NCI-H2107 (cell line): ENCODE measurements around the gene GBF1.

Experiments used
- DNase-seq: peaks from one replicate; lab custom pipeline; 2025; lab: John Stamatoyannopoulos, UW

Gene GBF1

DNA sequence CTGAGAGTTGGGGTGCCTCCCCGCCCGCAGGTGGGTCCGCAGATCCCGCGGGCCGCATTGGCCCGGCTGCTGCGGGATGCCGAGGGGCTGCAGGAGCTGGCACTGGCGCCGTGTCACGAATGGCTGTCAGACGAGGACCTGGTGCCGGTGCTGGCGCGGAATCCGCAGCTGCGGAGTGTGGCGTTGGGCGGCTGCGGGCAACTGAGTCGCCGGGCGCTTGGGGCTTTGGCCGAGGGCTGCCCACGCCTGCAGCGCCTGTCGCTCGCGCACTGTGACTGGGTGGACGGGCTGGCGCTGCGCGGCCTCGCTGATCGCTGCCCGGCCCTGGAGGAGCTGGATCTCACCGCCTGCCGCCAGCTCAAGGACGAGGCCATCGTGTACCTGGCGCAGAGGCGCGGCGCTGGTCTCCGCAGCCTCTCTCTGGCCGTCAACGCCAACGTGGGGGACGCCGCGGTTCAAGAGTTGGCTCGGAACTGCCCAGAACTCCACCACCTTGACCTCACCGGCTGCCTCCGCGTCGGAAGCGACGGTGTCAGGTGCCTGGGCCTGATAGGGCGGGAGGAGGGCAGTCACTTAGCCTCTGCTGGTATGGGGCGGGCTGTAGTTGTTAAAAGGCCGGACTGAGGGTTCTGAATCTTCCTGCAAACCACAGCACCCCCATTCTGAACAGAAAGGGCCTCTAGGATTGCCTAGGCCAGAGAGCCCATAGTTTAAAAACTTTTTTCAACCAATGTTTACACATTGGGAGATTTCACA is 176.6 kb downstream of the GBF1 start:
- DNase-seq: no peak

DNA sequence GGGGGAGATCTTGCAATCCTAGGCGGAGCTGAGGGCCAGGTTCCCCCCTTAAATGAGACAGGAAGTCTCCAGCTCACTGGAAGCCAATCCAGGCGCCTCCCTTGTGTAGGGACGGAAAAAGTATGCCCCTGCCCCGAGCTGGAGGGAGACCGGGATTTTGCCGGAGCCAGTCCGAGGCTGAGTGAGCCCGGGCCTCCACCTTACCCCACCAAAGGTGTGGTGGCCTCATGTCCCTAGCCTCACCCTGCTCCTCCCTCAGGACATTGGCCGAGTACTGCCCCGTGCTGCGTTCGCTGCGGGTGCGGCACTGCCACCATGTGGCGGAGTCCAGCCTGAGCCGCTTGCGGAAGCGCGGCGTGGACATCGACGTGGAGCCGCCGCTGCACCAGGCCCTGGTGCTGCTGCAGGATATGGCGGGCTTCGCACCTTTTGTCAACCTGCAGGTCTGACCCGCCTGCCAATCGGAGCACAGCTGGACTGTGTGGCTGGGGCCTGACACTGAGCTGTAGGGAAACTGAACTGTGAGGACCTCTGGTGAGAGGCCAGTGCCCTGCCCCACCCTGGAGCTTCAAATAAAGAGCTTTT is 177.3 kb downstream of the GBF1 start:
- no peak for DNase-seq

DNA sequence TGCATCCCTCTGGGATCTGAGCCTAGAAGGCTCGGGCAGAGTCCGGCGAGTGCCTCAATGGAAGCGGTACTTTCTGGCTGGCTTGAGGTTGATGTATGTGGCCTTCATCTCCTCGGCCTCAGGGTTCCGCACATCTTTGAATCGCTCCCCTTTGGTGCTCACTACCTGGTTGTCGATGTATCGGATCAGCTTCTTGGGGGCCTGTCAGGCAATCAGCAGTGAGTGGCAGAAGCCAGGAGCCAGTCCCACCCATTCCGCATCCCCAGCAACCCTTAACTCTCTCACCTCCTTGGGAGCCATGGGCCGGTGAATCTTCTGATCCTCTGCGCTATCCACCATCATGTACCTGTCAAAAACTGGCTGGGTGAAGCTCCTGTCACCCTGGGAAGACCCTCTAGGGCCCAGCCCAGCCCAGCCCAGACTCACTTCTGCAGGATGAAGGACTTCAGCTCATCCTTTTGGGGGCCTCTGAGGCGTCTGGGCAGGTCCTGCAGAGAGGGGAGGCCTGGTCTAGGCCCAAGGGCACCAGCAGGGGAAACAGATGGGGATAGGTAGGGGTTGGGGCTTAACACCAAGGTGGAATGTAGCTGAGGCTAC is 178.1 kb downstream of the GBF1 start:
- no peak for DNase-seq

DNA sequence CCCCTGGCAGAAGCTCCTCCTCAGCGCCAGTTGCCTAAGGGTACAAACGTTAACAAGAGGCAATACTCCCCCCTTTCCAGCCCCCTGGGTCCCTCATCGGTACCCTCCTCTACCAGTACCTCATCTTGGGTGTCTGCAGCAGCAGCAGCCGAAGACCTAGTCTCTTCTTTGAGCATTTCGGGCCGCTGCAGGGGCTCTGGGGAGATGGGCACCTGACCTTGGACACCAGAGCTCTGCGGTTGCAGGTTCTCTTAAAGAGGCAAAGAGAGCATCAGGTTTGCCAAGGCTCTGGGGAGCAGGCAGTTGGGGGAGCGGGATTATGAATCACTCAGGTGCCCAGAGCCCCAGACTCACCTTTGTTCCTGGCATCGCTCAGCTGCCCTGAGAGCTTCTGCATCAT is 178.8 kb downstream of the GBF1 start:
- DNase-seq: no peak

DNA sequence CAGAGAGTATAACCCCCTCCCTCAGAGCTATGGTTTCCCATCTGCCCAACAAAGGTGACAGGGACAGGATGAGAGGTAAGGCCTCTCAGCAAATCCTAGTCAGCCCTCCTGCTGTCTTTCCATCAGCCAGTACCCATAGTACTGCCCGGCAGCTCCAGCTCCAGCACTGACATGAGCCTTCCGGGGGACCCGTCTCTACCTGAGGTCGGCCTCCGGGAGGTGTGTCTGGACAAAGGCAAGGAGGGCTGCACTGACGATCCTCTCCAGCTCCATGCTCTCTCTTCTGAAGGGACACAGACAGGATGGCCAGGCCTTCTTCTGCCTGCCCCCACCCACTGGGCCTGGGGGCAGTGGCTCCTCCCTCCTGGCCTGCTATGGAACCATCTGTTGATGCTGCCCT is 179.6 kb downstream of the GBF1 start:
- no peak for DNase-seq

DNA sequence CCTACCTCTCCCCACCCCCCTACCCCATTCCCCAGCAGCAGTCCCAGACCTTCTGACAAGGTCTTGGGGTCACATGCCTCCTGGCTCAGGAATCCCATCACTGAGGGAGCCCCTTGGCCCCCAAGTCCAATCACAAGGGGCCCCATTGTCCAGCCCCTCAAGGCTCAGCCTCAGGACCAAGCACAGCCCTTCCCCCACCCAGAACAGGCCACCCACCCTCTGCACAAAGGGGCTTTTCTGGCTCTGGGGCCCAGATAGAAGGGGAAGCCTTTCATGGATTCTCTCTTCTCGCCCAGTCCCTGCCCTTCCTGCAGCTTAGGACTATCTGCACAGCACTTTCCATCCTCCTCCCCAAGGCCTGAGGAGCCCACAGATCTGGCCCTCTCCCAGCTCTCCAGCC is 180.1 kb downstream of the GBF1 start:
- DNase-seq: no peak

DNA sequence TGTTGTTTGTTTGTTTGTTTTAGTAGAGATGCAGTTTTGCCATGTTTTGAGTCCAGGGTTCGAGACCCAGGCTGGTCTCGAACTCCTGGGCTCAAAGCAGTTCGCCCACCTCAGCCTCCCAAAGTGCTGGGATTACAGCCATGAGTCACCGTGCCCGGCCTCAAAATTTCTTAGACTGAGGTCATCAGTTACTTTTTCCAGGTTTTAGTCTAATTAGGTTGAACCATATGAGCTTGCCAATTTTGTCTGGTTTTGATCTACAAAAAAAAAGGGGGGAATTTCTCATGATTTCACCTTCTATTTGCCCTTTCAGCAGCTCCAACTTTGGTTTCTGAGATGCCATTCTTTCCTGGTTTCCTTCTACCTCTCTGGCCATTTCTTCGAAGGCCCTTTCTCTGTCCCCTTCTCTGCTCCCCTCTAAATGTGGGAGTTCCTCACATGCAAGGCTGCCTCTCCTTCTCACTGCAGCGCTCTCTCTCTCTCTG is 181.5 kb downstream of the GBF1 start:
- no peak for DNase-seq

DNA sequence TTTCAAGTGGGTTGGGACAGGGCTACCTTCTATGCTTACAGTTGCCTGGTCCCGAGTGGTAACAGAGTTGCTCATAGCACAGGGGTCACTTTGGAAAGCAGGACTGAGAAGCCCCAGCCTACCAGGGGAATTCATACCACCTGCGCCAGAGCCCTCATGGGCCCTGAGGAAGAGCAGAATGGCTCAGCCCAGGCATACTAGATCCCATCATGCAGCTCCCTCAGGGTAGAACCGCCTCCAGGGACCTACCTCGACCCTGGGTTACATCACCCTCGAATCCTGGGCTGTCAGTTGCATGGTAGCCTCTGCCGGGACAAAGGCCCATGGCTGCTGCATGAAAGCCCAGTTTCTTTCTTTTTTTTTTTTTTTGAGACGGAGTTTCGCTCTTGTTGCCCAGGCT is 184.1 kb downstream of the GBF1 start:
- DNase-seq: no peak

DNA sequence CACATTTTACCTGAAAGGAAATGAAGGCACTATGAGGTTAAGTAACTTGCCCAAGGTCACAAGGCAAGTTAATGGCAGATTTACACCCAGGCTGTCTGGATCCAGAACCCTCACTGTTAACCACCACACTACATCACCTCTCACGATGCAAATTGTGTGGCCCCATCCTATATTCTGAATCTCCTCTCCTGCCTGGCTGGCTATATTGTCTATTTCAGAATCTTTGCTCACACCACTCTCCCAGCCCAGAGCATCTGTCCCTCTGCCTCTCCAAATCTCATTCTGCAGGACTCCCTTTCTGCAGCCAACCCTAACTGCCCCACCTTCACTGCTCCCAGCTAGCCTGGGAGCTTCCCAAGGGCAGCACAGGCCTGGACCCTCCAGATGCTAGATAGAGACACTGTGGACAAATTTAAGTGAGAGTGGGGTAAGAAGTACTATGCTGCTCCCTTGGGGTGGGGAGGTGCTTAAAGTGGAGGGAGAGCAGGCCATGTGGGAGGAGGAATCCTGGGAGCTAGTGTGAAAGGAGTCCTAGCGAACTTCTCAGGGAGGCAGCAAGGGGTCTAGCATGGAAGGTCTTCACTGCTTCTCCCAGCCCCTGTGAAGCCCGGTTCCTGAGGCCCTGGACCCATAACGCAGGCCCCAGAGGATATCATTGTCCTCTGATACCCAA is 186.3 kb downstream of the GBF1 start:
- DNase-seq: no peak
